GM23338 (cell line): ENCODE results near the gene RPS26. TPM values are rescaled to one million over a fixed set of nuclear protein-coding genes. Genes with fewer than 3 reads are reported as not detected.

ENCODE experiments used
- ATAC-seq: fragments of 200-7000 bp; cut with Tn5 transposase; 3 replicates; pipeline ENCODE4 v1.9.1; 2020
- DNase-seq: peaks from one replicate; pipeline ENCODE4 v3.0.0-alpha.2; 2015; ENCODE audit warnings: low spot score
- H2AFZ ChIP-seq: fragments of 200-600 bp; sonication (generic); 2 replicates; pipeline ENCODE4 v1.8.0; 2016; ENCODE audit warnings: antibody characterized with exemption, mild to moderate bottlenecking, moderate library complexity
- H3F3A ChIP-seq: fragments of 200-600 bp; sonication (generic); replicated peaks from 2 replicates; pipeline ENCODE4 v1.8.0; 2017; ENCODE audit warnings: antibody characterized with exemption, mixed run types, low read depth
- H3K27ac ChIP-seq: fragments of 200-600 bp; sonication (generic); 2 replicates; pipeline ENCODE4 v1.6.1; 2016; ENCODE audit warnings: low read depth
- H3K27me3 ChIP-seq: fragments of 200-600 bp; sonication (generic); 2 replicates; pipeline ENCODE4 v1.8.0; 2016; ENCODE audit warnings: mild to moderate bottlenecking, mixed run types, moderate library complexity; ENCODE audit not compliant: insufficient read depth
- H3K36me3 ChIP-seq: fragments of 200-600 bp; sonication (generic); 2 replicates; pipeline ENCODE4 v1.8.0; 2016; ENCODE audit warnings: mild to moderate bottlenecking; ENCODE audit not compliant: insufficient read depth
- H3K4me1 ChIP-seq: fragments of 200-600 bp; sonication (generic); 2 replicates; pipeline ENCODE4 v1.8.0; 2016; ENCODE audit warnings: mild to moderate bottlenecking, moderate library complexity; ENCODE audit not compliant: insufficient read depth
- H3K4me2 ChIP-seq: fragments of 200-600 bp; sonication (generic); 2 replicates; pipeline ENCODE4 v1.7.1; 2017; ENCODE audit warnings: mixed run types
- H3K4me3 ChIP-seq: fragments of 200-600 bp; sonication (generic); 2 replicates; pipeline ENCODE4 v1.6.1; 2016; ENCODE audit warnings: mixed run types
- H3K79me2 ChIP-seq: fragments of 200-600 bp; sonication (generic); replicated peaks from 2 replicates; pipeline ENCODE4 v1.8.0; 2017; ENCODE audit warnings: mild to moderate bottlenecking; ENCODE audit not compliant: insufficient read depth
- H3K9me2 ChIP-seq: fragments of 200-600 bp; sonication (generic); 2 replicates; pipeline ENCODE4 v1.8.0; 2017; ENCODE audit not compliant: insufficient read depth
- H4K20me1 ChIP-seq: fragments of 200-600 bp; sonication (generic); replicated peaks from 2 replicates; pipeline ENCODE4 v1.8.0; 2017; ENCODE audit warnings: mild to moderate bottlenecking; ENCODE audit not compliant: insufficient read depth
- H3K27ac Mint-ChIP-seq: 2 replicates; pipeline ENCODE4 v1.8.0; 2020; ENCODE audit warnings: inconsistent platforms, mild to moderate bottlenecking, moderate library complexity, mixed read lengths
- H3K27me3 Mint-ChIP-seq: 3 replicates; pipeline ENCODE4 v1.8.0; 2022; ENCODE audit warnings: low read depth, mild to moderate bottlenecking, moderate library complexity, mixed read lengths, inconsistent platforms; ENCODE audit not compliant: insufficient read depth, poor library complexity
- H3K36me3 Mint-ChIP-seq: 3 replicates; pipeline ENCODE4 v1.8.0; 2021; ENCODE audit warnings: low read depth, mild to moderate bottlenecking, inconsistent platforms, moderate library complexity, mixed read lengths
- H3K4me1 Mint-ChIP-seq: 3 replicates; pipeline ENCODE4 v1.8.0; 2020; ENCODE audit warnings: mild to moderate bottlenecking, inconsistent platforms, mixed read lengths
- H3K4me3 Mint-ChIP-seq: 3 replicates; pipeline ENCODE4 v1.8.0; 2021; ENCODE audit warnings: moderate library complexity, mild to moderate bottlenecking, inconsistent platforms, mixed read lengths
- H3K9me3 Mint-ChIP-seq: 3 replicates; pipeline ENCODE4 v1.8.0; 2020; ENCODE audit warnings: moderate library complexity, mild to moderate bottlenecking, inconsistent platforms, mixed read lengths
- NANOG ChIP-seq: IDR thresholded peaks from 2 replicates; pipeline ENCODE4 v1.6.1; 2016; ENCODE audit warnings: antibody characterized with exemption, borderline replicate concordance
- POLR2AphosphoS5 ChIP-seq: IDR thresholded peaks from 2 replicates; pipeline ENCODE4 v1.6.1; 2016; ENCODE audit warnings: antibody characterized with exemption, low read depth
- ZNF331 ChIP-seq: fragments of 250-450 bp; sonication (Bioruptor Pico); IDR thresholded peaks from 2 replicates; pipeline ENCODE4 v1.5.0; 2020; ENCODE audit warnings: low read depth, mild to moderate bottlenecking, moderate library complexity
- polyA plus RNA-seq: library from polyadenylated mRNA; unstranded; fragments of >200 nt; fragmentation: Nextera tagmentation; extraction: Ambion mirVana; gene quantifications from 2 replicates; pipeline ENCODE4 v1.2.1, GENCODE V29; 2016
- total RNA-seq: library from RNA; depleted of rRNA; stranded (reverse); fragments of >200 nt; shearing (Covaris generic); gene quantifications from 2 replicates; pipeline ENCODE4 v1.2.3, GENCODE V29; 2014
- TF ChIP-seq, protein P1 (sequence below): fragments of 250-450 bp; sonication (Bioruptor Pico); IDR thresholded peaks from 2 replicates; pipeline ENCODE4 v1.5.0; 2020; ENCODE audit warnings: mild to moderate bottlenecking, moderate library complexity
- TF ChIP-seq, protein P2 (sequence below): IDR thresholded peaks from one replicate; pipeline ENCODE4 v1.6.1; 2018; ENCODE audit warnings: antibody characterized with exemption; ENCODE audit not compliant: unreplicated experiment

RPS26 gene
- total and polyA plus RNA-seq, 2 experiments from 2014 or later = 655 to 772 TPM

DNA sequence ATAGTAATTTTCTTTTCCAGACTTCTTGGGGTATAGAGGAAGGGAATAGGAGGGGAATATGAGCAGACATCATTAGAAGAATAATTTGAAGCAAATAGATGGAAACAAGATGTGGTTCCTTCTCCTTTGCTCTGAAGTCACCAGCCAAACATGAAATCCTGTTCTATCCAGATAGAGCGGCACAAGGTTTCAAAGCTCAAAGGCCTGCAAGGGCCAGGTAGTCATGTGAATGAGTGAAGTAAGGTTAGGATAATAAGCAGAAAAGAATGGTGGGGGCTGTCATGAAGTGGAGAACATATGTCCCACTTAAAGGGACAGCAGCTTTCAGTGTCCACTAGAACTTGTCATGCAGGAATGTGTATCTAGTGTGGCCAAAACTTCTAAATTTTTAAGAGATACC is 23.4 kb upstream of the RPS26 start (continued):
- TF ChIP-seq, protein P1, sequence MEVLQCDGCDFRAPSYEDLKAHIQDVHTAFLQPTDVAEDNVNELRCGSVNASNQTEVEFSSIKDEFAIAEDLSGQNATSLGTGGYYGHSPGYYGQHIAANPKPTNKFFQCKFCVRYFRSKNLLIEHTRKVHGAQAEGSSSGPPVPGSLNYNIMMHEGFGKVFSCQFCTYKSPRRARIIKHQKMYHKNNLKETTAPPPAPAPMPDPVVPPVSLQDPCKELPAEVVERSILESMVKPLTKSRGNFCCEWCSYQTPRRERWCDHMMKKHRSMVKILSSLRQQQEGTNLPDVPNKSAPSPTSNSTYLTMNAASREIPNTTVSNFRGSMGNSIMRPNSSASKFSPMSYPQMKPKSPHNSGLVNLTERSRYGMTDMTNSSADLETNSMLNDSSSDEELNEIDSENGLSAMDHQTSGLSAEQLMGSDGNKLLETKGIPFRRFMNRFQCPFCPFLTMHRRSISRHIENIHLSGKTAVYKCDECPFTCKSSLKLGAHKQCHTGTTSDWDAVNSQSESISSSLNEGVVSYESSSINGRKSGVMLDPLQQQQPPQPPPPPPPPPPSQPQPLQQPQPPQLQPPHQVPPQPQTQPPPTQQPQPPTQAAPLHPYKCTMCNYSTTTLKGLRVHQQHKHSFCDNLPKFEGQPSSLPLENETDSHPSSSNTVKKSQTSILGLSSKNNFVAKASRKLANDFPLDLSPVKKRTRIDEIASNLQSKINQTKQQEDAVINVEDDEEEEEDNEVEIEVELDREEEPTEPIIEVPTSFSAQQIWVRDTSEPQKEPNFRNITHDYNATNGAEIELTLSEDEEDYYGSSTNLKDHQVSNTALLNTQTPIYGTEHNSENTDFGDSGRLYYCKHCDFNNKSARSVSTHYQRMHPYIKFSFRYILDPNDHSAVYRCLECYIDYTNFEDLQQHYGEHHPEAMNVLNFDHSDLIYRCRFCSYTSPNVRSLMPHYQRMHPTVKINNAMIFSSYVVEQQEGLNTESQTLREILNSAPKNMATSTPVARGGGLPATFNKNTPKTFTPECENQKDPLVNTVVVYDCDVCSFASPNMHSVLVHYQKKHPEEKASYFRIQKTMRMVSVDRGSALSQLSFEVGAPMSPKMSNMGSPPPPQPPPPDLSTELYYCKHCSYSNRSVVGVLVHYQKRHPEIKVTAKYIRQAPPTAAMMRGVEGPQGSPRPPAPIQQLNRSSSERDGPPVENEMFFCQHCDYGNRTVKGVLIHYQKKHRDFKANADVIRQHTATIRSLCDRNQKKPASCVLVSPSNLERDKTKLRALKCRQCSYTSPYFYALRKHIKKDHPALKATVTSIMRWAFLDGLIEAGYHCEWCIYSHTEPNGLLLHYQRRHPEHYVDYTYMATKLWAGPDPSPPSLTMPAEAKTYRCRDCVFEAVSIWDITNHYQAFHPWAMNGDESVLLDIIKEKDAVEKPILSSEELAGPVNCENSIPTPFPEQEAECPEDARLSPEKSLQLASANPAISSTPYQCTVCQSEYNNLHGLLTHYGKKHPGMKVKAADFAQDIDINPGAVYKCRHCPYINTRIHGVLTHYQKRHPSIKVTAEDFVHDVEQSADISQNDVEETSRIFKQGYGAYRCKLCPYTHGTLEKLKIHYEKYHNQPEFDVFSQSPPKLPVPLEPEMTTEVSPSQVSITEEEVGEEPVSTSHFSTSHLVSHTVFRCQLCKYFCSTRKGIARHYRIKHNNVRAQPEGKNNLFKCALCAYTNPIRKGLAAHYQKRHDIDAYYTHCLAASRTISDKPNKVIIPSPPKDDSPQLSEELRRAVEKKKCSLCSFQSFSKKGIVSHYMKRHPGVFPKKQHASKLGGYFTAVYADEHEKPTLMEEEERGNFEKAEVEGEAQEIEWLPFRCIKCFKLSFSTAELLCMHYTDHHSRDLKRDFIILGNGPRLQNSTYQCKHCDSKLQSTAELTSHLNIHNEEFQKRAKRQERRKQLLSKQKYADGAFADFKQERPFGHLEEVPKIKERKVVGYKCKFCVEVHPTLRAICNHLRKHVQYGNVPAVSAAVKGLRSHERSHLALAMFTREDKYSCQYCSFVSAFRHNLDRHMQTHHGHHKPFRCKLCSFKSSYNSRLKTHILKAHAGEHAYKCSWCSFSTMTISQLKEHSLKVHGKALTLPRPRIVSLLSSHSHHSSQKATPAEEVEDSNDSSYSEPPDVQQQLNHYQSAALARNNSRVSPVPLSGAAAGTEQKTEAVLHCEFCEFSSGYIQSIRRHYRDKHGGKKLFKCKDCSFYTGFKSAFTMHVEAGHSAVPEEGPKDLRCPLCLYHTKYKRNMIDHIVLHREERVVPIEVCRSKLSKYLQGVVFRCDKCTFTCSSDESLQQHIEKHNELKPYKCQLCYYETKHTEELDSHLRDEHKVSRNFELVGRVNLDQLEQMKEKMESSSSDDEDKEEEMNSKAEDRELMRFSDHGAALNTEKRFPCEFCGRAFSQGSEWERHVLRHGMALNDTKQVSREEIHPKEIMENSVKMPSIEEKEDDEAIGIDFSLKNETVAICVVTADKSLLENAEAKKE (CRISPR knock-in tag) = no peak
- TF ChIP-seq, protein P2, sequence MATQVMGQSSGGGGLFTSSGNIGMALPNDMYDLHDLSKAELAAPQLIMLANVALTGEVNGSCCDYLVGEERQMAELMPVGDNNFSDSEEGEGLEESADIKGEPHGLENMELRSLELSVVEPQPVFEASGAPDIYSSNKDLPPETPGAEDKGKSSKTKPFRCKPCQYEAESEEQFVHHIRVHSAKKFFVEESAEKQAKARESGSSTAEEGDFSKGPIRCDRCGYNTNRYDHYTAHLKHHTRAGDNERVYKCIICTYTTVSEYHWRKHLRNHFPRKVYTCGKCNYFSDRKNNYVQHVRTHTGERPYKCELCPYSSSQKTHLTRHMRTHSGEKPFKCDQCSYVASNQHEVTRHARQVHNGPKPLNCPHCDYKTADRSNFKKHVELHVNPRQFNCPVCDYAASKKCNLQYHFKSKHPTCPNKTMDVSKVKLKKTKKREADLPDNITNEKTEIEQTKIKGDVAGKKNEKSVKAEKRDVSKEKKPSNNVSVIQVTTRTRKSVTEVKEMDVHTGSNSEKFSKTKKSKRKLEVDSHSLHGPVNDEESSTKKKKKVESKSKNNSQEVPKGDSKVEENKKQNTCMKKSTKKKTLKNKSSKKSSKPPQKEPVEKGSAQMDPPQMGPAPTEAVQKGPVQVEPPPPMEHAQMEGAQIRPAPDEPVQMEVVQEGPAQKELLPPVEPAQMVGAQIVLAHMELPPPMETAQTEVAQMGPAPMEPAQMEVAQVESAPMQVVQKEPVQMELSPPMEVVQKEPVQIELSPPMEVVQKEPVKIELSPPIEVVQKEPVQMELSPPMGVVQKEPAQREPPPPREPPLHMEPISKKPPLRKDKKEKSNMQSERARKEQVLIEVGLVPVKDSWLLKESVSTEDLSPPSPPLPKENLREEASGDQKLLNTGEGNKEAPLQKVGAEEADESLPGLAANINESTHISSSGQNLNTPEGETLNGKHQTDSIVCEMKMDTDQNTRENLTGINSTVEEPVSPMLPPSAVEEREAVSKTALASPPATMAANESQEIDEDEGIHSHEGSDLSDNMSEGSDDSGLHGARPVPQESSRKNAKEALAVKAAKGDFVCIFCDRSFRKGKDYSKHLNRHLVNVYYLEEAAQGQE = no peak
- TF ChIP-seq ZNF331 = no peak

DNA sequence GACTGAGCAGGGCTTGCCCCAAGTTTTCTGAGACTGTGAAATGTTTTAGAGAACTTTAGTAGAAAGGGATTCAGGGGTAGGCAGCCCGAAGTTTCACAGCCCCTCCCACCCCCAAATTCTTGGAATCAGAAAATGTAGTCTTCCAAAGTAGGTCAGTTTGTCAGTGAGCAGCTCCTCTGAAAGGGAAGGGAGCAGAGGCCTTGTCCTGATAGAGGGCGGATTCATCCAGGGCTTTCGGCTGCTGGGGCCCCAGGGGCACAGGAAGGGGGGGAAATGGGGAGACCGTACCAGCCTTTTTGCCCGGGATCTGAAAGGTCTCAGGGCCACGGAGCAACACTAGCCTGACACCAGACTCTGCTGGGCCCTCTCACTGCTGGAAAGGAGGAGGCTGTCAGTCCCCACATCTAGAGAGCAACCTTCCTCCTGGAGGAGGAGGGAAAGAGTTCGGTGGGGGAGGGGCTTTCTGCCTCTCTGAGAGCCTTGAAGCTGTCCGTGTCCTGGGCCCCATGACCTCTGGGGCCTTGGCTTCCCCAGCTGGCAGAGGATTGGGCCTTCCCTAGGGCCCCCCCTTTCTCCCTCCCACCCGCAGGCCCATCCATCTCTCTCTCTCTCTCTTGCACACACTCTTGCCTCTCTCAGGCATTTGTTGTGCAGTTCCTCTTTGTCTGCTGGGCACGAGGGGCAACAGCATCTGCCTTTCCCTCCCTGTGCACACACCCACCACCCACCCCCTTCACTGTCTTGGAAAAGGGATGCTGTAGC is 21.1 kb upstream of the RPS26 start, which contains the start of gene IKZF4:
Gene IKZF4 (plus strand): TSS at position 621 of the 762 bp plus-strand sequence. CDS start 451 bp downstream, outside the sequence.
- Histone ChIP-seq H3K4me3 (peak within 1 kb of the TSS; percentile 61), H4K20me1 (no peaks in the 10 kb centered on the region), H3K27ac (peak within 1 kb of the TSS; percentile 90), H3K79me2 (peaks cover 5% of the 10 kb centered on the region), H3F3A (peaks cover 21% of the 10 kb centered on the region; the same call in 1 of the 2 replicates), H3K27me3 (no peaks in the 10 kb centered on the region), H2AFZ (peak within 1 kb of the TSS; percentile 91), H3K9me2 (no peaks in the 10 kb centered on the region), H3K4me2 (peak within 1 kb of the TSS; percentile 91), H3K36me3 (peaks cover 9% of the 10 kb centered on the region), H3K4me1 (peaks cover 22% of the 10 kb centered on the region)
- Mint-ChIP-seq H3K27me3 (peaks cover 19% of the 10 kb centered on the region), H3K4me3 (peak within 1 kb of the TSS; percentile 83), H3K4me1 (peaks cover 28% of the 10 kb centered on the region), H3K9me3 (no peaks in the 10 kb centered on the region; the same call in 2 of the 3 replicates), H3K36me3 (peaks cover 13% of the 10 kb centered on the region), H3K27ac (peak within 1 kb of the TSS; percentile 91)
- no peak for TF ChIP-seq NANOG
- TF ChIP-seq POLR2AphosphoS5 = peak; percentile 33
- DNase-seq (peak; percentile 85), ATAC-seq (peak; percentile 88)
